ENCODE measurements around the gene IFI6. TPM values are rescaled to one million over a fixed set of nuclear protein-coding genes. Genes with fewer than 3 reads are reported as not detected.
A peak's percentile ranks its signal among the peaks of the same experiment; 100 is the strongest.

IFI6 gene
- total and polyA plus RNA-seq, 2 of the 4 experiments (the other 2 are of a cell fraction), result 7.3 to 16.8 TPM

DNA sequence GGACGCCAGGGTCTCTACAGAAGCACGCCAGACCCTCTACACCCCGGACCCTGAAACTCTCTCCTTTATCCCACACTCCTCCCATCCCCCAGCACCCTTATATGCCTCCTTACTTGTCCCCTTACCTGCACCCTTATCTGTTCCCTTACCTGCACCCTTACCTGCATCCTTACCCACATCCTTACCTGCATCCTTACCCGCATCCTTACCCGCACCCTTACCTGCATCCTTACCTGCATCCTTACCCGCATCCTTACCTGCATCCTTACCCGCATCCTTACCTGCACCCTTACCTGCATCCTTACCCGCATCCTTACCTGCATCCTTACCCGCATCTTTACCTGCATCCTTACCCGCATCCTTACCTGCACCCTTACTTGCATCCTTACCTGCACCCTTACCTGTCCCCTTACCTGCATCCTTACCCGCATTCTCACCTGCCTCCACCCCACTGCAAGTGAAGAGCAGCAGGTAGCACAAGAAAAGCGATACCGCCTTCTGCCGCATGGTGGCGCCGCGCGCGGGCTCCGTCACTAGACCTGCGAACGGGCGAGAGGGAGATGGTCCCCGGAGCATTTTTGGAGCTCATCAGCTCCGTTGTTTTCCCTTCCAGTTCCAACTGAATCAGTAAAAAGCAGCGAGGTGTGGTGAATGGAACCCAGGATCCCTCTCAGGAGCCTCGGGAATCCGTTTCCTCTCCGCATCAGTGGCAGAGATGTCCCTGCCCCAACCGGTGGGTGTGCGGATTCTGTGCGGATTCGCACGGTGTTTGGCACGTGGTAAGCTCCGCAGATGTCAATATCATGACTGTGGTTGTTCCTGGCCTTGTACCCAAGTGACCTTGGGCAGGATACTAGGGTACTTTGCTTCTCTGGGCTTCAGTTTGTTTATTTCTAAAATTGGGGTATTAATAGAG is 2.9 kb downstream of the IFI6 start:
- Histone ChIP-seq H3K36me3 (ENCODE audit: control insufficient read depth, insufficient read depth, low read length) (no peaks in the 10 kb centered on the region), H4K91ac (ENCODE audit: insufficient read depth, low read depth, low read length) (no peak overlapping the region), H3K9me3 (ENCODE audit: control insufficient read depth, insufficient read depth, low read length) (no peaks in the 10 kb centered on the region), H2AFZ (replicated peaks; ENCODE audit: low read length, poor library complexity) (peak overlapping the region; percentile 90), H2BK20ac (ENCODE audit: low read depth, low read length) (no peak overlapping the region), H3K4ac (ENCODE audit: low read depth, low read length) (no peak overlapping the region), H3K14ac (replicated peaks; ENCODE audit: low read depth, low read length) (no peak overlapping the region), H3K4me3 (ENCODE audit: insufficient read depth, low read depth, low read length) (peak overlapping the region; percentile 48), H4K8ac (ENCODE audit: low read depth in 2 of 2, low read length in 2 of 2) (peak overlapping the region; percentile 4 to 78; a peak in 1 of 4 replicates), H3K79me1 (ENCODE audit: low read depth in 1 of 2, low read length in 2 of 2) (no peaks in the 10 kb centered on the region), H2AK5ac (ENCODE audit: low read depth, low read length) (no peak overlapping the region), H4K5ac (ENCODE audit: low read depth, low read length) (no peak overlapping the region), H3K4me2 (ENCODE audit: low read depth, low read length) (peak overlapping the region; percentile 99), H3K27ac (ENCODE audit: insufficient read depth, low read length) (no peak overlapping the region), H3K27me3 (ENCODE audit: control insufficient read depth, insufficient read depth, low read length) (no peaks in the 10 kb centered on the region), H4K20me1 (ENCODE audit: insufficient read depth, low read length) (peaks cover 3% of the 10 kb centered on the region; the same call in 1 of the 2 replicates), H3K9ac (ENCODE audit: low read depth, low read length) (peak overlapping the region; percentile 51), H3K18ac (ENCODE audit: low read depth, low read length) (no peak overlapping the region), H2BK120ac (ENCODE audit: low read depth, low read length) (no peak overlapping the region), H2BK15ac (ENCODE audit: low read depth, low read length) (0 out of 3 replicates have a peak overlapping the region, but pooled peaks have one; percentile 2), H3K23ac (ENCODE audit: low read depth, low read length) (peak overlapping the region; percentile 92), H3K4me1 (ENCODE audit: control insufficient read depth, insufficient read depth, low read length) (peaks cover 5% of the 10 kb centered on the region), H2BK5ac (ENCODE audit: low read depth, low read length, poor library complexity, severe bottlenecking) (no peak overlapping the region), H3K9me1 (ENCODE audit: insufficient read depth, low read length) (peaks cover 5% of the 10 kb centered on the region; the same call in 1 of the 2 replicates), H2AK9ac (replicated peaks; ENCODE audit: low read depth, low read length, poor library complexity) (peak overlapping the region; percentile 7), H3K56ac (ENCODE audit: extremely low read depth, insufficient read depth, low read length) (no peak overlapping the region)
- no TSS peak for BruUV-seq (replicated peaks)
- peak; percentile 28; the same call in 1 of the 2 replicates for ATAC-seq (ENCODE audit: low read depth)
- in situ Hi-C loops (cut with MboI; ENCODE audit: low sequenced_read_pairs), result loop anchor here (10.0 kb wide), 1 partner anchor 254 kb away; no protein-coding TSS in a partner anchor
- ChIA-PET CTCF (interaction anchor here (0.6 to 1.6 kb wide), 12 partner anchors 51 to 342 kb away, joined by 3 to 8 read pairs (median 4); partner anchors contain the start of gene FAM76A), POLR2A (ENCODE audit: unreplicated experiment) (interaction anchor here (0.6 to 1.0 kb wide), 3 partner anchors 10 to 57 kb away, joined by 3 to 13 read pairs (median 3); partner anchors contain the start of gene FAM76A)
- dilution Hi-C loops (cut with HindIII; ENCODE audit: low sequenced_read_pairs, unreplicated experiment), result no loop called here
- WGBS, 2 experiments (ENCODE audit: extremely low coverage in 2 of 2, insufficient read length in 1 of 2), result 30% methylated on average over 15 of the region's 36 CpGs; no CpG with 5 or more reads in 1 of the 2 experiments
- intact Hi-C loops (cut with micrococcal nuclease), result loop anchor here (1.0 kb wide), 1 partner anchor 104 kb away; the partner anchor contains the start of gene STX12
- DNase-seq, result peak; percentile 45
- TF ChIP-seq MAZ (IDR thresholded peaks at IDR 0.05; ENCODE audit: borderline replicate concordance, low read depth, low read length) (peak; percentile 13; the same call in 1 of the 2 replicates), NFE2L2 (IDR thresholded peaks at IDR 0.05; ENCODE audit: low read depth, low read length) (no peak), MXI1 (IDR thresholded peaks at IDR 0.05; ENCODE audit: borderline replicate concordance, low read depth, low read length) (0 out of 2 replicates have a peak, but pooled peaks have one; percentile 36), SMC3 (IDR thresholded peaks at IDR 0.05; ENCODE audit: low read depth, low read length) (peak; percentile 53), MAFK (IDR thresholded peaks at IDR 0.05; ENCODE audit: low read depth, low read length) (no peak), CEBPB (IDR thresholded peaks at IDR 0.05; ENCODE audit: low read depth, low read length) (no peak), CHD1 (IDR thresholded peaks at IDR 0.05; ENCODE audit: low read depth, low read length) (no peak), POLR2A (IDR thresholded peaks at IDR 0.05; ENCODE audit: low read depth, low read length) (no peak), RFX5 (IDR thresholded peaks at IDR 0.05; ENCODE audit: low read depth, low read length) (no peak), RCOR1 (IDR thresholded peaks at IDR 0.05; ENCODE audit: insufficient replicate concordance, low read length) (no peak), RAD21 (IDR thresholded peaks at IDR 0.05; ENCODE audit: low read length) (peak; percentile 73), BHLHE40 (IDR thresholded peaks at IDR 0.05; ENCODE audit: low read depth, low read length) (no peak)
- TF ChIP-seq, protein P1, sequence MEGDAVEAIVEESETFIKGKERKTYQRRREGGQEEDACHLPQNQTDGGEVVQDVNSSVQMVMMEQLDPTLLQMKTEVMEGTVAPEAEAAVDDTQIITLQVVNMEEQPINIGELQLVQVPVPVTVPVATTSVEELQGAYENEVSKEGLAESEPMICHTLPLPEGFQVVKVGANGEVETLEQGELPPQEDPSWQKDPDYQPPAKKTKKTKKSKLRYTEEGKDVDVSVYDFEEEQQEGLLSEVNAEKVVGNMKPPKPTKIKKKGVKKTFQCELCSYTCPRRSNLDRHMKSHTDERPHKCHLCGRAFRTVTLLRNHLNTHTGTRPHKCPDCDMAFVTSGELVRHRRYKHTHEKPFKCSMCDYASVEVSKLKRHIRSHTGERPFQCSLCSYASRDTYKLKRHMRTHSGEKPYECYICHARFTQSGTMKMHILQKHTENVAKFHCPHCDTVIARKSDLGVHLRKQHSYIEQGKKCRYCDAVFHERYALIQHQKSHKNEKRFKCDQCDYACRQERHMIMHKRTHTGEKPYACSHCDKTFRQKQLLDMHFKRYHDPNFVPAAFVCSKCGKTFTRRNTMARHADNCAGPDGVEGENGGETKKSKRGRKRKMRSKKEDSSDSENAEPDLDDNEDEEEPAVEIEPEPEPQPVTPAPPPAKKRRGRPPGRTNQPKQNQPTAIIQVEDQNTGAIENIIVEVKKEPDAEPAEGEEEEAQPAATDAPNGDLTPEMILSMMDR (conservative IDR thresholded peaks at IDR 0.05; ENCODE audit: low read depth, low read length), result peak; percentile 81
- TF ChIP-seq, protein P2, sequence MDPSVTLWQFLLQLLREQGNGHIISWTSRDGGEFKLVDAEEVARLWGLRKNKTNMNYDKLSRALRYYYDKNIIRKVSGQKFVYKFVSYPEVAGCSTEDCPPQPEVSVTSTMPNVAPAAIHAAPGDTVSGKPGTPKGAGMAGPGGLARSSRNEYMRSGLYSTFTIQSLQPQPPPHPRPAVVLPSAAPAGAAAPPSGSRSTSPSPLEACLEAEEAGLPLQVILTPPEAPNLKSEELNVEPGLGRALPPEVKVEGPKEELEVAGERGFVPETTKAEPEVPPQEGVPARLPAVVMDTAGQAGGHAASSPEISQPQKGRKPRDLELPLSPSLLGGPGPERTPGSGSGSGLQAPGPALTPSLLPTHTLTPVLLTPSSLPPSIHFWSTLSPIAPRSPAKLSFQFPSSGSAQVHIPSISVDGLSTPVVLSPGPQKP (IDR thresholded peaks at IDR 0.05; ENCODE audit: borderline replicate concordance, low read depth, low read length), result no peak
